GM21515 (cell line): ENCODE measurements around the gene PGA4.
"Not testable (repeated sequence)": the region's sequence is repeated elsewhere in the genome, so short reads cannot be mapped to it uniquely, and the experiment has no call there.

Experiments
- ATAC-seq: cut with Tn5 transposase; IDR thresholded peaks from one replicate; pipeline ENCODE4 v1.9.1; 2021; ENCODE audit not compliant: unreplicated experiment

Gene PGA4

DNA sequence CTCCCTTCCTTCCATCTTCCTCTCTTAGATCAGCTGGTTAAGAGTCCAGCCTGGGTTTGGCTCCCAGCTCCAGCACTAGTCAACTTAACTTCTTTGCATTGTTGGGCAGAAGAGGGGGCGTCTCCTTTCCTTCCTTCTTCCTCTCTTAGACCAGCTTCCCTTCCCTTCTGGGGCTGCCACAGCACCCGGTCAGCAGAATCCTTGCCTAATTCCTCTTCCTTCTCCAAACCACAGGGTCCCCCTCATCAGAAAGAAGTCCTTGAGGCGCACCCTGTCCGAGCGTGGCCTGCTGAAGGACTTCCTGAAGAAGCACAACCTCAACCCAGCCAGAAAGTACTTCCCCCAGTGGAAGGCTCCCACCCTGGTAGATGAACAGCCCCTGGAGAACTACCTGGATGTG is 18.3 kb upstream of the PGA4 start:
- ATAC-seq: not testable (repeated sequence)

DNA sequence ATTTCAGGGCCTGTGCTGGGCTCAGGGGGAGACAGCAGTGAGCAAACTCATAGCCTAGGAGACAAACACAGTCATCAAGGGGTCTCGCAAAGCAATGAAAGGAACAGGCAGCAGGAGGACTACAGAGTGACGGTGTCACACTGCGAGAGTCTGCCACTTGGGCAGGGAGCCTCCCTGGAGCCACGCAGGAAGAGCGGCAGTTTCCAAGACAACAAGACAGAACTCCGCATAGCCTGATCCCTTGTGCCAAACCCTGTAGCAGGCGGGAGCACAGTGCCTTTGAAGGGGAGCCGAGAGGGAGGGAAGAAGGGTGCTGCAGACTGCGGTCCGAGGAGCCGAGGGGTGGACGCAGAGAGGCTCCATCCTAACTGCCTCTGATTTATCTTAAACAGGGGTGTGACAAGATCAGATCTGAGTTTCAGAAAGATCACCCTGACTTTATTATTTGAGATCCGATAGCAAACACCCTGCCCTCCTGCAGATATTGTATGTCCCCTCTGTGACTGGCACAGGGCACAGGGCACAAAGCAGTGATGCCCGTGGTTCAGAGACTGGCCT is 17.6 kb upstream of the PGA4 start:
- ATAC-seq: not testable (repeated sequence)

DNA sequence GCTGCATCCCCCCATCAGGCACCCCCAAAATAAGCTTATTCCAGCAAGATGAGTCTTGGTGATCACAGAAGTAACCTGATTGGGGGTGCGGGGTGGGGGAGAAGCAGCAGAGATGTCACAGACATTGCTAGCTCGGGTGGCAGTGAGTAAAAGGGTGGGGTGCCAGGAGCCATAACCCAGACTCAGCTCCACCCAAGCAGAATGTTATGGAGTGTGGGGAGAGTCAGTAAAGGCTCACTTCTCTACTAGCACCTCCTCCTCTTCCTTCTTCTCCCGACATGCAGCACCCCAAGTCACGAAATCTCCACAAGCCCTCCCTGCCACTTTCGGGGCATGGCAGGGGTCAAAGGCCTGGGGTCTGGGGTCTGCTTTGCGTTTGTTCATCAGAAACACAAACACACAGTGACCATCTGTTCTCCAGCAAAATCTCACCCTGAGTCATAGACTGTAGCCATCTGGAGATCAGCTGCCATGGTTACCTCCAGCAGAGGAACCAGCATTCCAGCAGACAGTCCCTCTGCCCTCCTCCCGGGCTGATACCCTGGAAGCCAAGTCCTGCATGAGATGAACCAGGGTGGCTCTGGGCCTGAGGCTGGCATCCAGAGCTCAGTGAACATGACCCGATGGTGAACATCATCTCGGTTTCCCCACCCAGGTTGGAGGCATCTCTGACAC is 14.4 kb upstream of the PGA4 start:
- not testable (repeated sequence) for ATAC-seq

DNA sequence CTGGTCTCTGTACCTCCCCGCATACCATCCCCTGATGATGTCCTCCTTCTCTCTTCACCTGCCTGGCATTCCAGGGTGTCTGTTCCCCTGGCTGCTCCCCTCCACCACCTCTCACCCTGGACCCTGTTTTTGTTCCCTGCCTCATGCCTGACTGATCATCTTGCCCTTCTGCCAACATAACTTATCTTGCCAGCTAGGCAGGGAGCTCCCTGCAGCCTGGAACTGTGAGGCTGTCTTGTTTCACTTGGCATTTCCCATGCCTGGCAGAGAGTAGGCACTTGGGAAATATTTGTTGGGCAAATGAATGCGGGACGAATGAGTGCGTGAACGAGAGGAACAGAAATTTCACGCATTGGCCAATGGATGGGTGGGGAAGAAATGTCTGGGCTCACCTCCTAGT is 11.5 kb upstream of the PGA4 start:
- ATAC-seq: not testable (repeated sequence)

DNA sequence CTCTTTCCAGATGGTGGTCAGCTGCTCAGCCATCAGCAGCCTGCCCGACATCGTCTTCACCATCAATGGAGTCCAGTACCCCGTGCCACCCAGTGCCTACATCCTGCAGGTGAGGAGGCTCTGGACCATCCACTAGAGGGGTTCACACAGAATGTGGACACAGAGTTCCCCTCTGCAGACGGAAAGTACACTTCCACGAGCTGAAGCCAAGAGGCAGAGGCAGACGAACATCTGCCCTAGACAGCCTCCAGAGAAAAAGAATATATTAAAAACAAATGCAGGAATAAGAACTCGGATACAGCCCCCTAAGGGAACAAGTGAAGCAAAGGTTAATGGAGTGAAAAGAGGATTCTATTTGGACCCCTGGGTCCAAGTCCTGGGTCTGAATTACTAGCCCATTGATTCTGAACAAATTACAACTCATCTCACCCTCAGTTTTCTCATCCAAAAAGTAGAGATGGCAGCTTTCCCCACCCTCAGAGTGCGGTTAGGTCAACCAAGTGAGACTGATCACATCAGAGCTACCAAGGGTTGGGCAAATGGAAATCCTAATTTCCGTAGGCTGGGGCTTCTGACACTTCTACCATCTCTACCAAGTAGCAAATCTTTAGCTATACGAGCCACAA is 10.7 kb upstream of the PGA4 start:
- ATAC-seq: not testable (repeated sequence)

DNA sequence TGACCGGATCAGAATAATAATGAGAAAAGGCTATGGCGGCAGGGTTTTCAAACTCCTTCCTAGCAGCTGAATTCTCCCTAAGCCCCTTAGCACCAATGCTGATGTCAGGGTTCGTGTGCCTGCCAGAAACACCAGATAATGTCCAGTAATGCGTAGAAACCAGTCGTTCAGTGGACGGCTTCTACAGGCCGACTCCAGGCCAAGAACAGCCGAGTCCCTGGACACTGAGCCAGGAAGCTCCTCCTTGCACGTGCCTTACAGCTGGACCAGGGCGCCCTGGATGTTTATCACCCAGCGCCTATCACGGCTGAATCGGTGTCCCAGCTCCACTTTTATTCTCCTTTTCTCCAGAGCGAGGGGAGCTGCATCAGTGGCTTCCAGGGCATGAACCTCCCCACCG is 9.9 kb upstream of the PGA4 start:
- not testable (repeated sequence) for ATAC-seq

DNA sequence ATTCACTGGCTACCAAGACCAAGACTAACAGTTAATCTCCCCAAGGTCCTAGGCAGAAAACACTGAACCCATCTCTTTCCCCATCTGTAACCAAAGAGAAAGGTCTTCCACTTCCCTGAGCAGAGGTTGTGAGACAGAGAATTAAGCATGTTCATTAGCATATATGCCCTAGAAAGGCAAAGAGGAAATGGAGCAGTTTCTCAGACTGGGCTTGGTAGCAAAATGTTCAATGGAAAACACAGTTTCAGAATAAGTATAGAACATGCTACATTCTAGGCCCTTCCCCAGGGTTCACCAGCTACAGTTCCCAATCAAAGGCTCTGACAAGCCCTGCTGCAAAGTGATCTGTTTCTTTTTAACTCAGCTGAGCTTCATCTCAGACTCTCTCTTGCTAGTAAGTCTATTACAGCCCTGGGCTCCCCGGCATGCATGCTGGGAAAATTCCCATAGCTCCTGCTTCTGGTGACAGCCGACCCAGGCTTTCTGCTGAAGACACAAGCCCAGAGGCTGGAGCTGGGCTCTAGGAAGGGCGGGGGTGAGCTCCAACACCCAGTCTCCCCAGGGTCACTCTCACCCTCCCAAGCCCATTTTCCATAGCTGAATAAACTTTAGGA is 8.3 kb upstream of the PGA4 start:
- not testable (repeated sequence) for ATAC-seq

DNA sequence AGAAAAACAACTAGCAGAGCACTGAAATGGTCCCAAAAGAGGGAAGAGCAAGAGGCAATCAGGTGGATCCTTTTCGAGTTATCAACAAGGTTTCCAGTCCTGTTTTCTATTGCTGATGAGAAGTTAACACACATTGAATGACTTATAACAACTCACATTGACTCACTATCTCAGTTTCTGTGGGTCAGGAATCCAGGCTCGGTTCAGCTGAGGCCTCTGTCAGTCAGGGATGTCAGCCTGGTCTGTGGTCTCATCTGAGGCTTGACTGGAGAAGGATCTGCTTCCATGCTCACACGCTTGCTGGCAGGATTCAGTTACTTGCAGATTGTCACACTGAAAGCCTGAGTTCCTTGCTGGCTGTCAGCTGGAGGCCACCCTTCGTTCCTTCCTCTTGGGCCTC is 3.8 kb upstream of the PGA4 start:
- not testable (repeated sequence) for ATAC-seq

DNA sequence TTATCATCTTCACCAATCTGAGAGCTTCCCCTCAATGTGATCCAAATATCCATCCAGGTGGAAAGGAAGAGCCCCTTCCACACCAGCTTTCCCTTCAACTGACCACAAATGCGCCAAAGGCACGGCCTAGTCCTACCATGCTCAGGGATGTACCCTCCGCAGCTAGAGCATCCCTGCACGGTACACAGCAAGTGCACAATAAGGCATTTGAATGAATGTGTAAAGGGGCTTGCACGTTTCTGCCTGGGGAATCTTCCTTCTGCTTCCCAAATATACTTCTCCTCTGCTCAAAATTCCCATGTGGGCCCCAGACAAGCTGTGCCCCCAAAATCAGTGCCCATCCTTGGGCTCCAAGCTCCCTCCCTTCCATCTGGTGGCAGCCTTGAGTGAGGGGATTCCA is 3.1 kb upstream of the PGA4 start:
- not testable (repeated sequence) for ATAC-seq

DNA sequence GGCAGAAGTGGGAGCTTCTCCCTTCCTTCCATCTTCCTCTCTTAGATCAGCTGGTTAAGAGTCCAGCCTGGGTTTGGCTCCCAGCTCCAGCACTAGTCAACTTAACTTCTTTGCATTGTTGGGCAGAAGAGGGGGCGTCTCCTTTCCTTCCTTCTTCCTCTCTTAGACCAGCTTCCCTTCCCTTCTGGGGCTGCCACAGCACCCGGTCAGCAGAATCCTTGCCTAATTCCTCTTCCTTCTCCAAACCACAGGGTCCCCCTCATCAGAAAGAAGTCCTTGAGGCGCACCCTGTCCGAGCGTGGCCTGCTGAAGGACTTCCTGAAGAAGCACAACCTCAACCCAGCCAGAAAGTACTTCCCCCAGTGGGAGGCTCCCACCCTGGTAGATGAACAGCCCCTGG is 545 bp downstream of the PGA4 start:
- not testable (repeated sequence) for ATAC-seq

DNA sequence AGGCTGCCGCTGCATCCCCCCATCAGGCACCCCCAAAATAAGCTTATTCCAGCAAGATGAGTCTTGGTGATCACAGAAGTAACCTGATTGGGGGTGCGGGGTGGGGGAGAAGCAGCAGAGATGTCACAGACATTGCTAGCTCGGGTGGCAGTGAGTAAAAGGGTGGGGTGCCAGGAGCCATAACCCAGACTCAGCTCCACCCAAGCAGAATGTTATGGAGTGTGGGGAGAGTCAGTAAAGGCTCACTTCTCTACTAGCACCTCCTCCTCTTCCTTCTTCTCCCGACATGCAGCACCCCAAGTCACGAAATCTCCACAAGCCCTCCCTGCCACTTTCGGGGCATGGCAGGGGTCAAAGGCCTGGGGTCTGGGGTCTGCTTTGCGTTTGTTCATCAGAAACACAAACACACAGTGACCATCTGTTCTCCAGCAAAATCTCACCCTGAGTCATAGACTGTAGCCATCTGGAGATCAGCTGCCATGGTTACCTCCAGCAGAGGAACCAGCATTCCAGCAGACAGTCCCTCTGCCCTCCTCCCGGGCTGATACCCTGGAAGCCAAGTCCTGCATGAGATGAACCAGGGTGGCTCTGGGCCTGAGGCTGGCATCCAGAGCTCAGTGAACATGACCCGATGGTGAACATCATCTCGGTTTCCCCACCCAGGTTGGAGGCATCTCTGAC is 4.5 kb downstream of the PGA4 start:
- not testable (repeated sequence) for ATAC-seq

DNA sequence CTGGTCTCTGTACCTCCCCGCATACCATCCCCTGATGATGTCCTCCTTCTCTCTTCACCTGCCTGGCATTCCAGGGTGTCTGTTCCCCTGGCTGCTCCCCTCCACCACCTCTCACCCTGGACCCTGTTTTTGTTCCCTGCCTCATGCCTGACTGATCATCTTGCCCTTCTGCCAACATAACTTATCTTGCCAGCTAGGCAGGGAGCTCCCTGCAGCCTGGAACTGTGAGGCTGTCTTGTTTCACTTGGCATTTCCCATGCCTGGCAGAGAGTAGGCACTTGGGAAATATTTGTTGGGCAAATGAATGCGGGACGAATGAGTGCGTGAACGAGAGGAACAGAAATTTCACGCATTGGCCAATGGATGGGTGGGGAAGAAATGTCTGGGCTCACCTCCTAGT is 7.3 kb downstream of the PGA4 start:
- ATAC-seq: not testable (repeated sequence)

DNA sequence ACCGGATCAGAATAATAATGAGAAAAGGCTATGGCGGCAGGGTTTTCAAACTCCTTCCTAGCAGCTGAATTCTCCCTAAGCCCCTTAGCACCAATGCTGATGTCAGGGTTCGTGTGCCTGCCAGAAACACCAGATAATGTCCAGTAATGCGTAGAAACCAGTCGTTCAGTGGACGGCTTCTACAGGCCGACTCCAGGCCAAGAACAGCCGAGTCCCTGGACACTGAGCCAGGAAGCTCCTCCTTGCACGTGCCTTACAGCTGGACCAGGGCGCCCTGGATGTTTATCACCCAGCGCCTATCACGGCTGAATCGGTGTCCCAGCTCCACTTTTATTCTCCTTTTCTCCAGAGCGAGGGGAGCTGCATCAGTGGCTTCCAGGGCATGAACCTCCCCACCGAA is 8.9 kb downstream of the PGA4 start:
- not testable (repeated sequence) for ATAC-seq

DNA sequence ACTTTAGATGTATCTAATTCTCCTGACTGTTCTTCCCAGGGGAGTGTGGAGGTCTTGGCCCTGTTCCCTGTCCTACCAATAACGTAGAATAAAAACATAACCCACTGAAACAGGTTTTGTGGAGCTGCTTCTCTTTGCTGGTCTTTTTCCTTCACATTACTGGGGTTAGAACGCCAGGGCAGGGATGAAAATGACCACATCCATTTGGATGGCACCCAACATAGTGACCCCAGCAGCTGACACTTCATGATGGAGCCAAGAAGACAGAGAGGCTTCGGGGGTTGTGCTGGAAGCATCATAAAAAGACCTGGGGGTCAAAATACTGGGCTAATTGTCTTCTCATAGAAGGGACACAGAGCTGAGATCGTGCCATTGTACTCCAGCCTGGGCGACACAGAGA is 9.4 kb downstream of the PGA4 start:
- ATAC-seq: not testable (repeated sequence)

DNA sequence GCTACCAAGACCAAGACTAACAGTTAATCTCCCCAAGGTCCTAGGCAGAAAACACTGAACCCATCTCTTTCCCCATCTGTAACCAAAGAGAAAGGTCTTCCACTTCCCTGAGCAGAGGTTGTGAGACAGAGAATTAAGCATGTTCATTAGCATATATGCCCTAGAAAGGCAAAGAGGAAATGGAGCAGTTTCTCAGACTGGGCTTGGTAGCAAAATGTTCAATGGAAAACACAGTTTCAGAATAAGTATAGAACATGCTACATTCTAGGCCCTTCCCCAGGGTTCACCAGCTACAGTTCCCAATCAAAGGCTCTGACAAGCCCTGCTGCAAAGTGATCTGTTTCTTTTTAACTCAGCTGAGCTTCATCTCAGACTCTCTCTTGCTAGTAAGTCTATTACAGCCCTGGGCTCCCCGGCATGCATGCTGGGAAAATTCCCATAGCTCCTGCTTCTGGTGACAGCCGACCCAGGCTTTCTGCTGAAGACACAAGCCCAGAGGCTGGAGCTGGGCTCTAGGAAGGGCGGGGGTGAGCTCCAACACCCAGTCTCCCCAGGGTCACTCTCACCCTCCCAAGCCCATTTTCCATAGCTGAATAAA is 10.5 kb downstream of the PGA4 start:
- ATAC-seq: not testable (repeated sequence)

DNA sequence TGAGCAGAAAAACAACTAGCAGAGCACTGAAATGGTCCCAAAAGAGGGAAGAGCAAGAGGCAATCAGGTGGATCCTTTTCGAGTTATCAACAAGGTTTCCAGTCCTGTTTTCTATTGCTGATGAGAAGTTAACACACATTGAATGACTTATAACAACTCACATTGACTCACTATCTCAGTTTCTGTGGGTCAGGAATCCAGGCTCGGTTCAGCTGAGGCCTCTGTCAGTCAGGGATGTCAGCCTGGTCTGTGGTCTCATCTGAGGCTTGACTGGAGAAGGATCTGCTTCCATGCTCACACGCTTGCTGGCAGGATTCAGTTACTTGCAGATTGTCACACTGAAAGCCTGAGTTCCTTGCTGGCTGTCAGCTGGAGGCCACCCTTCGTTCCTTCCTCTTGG is 15.0 kb downstream of the PGA4 start:
- ATAC-seq: not testable (repeated sequence)

DNA sequence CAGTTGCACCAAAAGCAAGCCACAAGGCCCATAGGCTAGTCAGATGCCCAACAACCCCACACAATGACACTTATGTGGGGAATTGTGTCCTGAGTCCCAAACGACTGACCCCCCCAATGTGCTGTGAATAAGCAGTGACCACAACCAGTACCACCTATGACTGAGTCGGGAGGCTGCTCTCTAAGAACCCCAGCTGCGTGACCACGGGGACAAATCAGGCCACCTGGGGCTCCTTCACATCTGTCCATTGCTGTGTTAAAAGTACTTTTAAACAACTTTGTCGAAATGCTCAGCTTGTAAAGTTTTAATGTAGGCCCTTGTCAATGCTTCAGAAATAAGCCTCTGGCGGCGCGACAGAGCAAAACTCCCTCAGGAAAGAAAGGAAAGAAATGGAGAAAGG is 18.1 kb downstream of the PGA4 start:
- not testable (repeated sequence) for ATAC-seq

DNA sequence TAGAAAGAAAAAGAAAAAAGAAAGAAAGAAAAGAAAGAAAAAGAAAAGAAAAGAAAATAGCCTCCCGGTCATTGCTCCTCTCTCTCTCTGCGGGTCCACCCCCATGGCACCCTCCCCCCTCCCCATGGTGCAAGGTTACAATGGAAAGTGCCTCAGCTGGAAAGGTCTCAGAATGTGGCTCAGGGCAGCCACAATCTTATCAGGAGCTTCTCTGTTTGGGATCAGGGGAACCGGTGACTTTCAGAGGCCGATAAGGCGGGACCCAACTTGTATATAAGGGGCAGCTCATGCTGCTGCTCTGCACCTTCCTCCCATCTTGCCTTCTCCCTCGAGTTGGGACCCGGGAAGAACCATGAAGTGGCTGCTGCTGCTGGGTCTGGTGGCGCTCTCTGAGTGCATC is 18.7 kb downstream of the PGA4 start, which contains the start of gene PGA5:
Gene PGA5, plus strand, starts transcription at position 301 of the 400 bp plus-strand sequence. Its CDS starts 52 bp downstream, at position 353.
- not testable (repeated sequence) for ATAC-seq

DNA sequence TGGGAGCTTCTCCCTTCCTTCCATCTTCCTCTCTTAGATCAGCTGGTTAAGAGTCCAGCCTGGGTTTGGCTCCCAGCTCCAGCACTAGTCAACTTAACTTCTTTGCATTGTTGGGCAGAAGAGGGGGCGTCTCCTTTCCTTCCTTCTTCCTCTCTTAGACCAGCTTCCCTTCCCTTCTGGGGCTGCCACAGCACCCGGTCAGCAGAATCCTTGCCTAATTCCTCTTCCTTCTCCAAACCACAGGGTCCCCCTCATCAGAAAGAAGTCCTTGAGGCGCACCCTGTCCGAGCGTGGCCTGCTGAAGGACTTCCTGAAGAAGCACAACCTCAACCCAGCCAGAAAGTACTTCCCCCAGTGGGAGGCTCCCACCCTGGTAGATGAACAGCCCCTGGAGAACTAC is 19.4 kb downstream of the PGA4 start:
- ATAC-seq: not testable (repeated sequence)

DNA sequence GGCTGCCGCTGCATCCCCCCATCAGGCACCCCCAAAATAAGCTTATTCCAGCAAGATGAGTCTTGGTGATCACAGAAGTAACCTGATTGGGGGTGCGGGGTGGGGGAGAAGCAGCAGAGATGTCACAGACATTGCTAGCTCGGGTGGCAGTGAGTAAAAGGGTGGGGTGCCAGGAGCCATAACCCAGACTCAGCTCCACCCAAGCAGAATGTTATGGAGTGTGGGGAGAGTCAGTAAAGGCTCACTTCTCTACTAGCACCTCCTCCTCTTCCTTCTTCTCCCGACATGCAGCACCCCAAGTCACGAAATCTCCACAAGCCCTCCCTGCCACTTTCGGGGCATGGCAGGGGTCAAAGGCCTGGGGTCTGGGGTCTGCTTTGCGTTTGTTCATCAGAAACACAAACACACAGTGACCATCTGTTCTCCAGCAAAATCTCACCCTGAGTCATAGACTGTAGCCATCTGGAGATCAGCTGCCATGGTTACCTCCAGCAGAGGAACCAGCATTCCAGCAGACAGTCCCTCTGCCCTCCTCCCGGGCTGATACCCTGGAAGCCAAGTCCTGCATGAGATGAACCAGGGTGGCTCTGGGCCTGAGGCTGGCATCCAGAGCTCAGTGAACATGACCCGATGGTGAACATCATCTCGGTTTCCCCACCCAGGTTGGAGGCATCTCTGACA is 23.3 kb downstream of the PGA4 start:
- ATAC-seq: not testable (repeated sequence)
